ENCODE results near the gene PRSS8.
A peak's percentile ranks its signal among the peaks of the same experiment; 100 is the strongest.
"Not testable (repeated sequence)": the region's sequence is repeated elsewhere in the genome, so short reads cannot be mapped to it uniquely, and the experiment has no call there.

PRSS8 gene

DNA sequence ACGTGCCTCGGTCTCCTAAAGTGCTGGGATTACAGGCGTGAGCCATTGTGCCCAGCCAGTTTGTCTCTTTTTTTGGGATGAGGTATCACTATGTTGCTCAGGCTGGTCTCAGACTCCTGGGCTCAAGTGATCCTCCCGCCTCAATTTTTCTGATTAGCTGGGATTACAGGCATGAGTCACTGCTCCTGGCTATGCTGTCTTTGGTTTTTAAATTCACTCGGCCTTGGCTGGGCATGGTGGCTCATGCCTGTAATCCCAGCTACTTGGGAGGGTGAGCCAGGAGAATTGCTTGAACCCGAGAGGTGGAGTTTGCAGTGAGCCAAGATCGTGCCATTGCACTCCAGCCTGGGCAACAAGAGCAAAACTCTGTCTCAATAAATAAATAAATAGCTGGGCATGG is 8.9 kb upstream of the PRSS8 start:
- DNase-seq (ENCODE audit: low read depth in 2 of 2), result not testable (repeated sequence)

DNA sequence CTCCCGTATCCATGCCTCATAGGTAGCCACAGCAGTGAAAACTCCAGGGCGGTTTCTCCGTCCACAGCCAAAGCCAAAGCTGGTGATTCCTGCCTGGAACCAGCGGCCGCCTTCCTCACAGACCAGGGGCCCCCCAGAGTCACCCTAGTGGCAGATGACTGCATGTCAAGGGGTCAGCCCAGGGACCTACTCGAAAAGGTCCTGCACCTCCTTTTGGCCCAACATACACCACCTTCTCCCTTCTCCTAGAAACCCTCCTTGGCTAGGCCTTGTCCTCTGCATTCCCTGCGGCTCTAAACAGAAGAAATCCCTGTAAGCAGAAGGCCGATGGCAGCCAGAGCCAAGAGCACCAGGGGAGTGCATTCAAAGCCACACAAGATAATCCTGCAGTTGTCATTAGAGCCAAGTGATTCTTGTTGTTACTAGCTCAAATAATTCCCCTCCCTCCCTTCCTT is 8.2 kb upstream of the PRSS8 start:
- no peak for DNase-seq (ENCODE audit: low read depth in 2 of 2)

DNA sequence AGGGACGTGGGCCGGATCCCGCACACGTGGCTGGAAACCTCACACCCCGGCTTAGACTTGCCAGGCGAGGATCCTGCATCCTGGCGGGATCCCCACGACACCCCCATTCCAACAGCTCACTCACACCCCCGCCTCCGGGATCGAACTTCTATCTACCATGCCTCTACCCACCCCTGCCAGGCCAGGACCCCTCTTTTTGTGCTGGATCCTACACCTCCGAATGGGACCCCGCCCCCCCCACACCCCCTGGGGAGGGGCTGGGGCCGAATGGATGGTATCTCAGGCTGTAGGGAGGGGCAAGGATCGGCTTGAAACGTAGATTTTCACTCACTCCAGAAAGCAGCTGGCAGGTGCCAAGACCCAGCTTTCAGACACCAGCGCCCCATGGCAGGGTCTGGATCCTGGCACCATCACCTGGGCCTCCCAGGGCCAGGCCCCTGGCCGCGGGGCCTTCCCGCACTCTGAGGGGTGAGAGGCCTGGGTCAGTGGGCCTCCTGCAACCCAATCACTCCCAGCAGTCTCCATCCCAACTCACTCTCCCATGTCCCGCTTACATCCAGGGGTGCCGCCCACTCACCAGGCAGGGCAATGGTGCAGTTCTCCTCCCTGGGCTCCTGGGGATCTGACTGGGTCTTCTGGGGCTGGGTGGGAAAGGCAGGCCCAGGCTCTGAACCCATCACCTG is 7.6 kb upstream of the PRSS8 start:
- DNase-seq (ENCODE audit: low read depth in 2 of 2), result no peak

DNA sequence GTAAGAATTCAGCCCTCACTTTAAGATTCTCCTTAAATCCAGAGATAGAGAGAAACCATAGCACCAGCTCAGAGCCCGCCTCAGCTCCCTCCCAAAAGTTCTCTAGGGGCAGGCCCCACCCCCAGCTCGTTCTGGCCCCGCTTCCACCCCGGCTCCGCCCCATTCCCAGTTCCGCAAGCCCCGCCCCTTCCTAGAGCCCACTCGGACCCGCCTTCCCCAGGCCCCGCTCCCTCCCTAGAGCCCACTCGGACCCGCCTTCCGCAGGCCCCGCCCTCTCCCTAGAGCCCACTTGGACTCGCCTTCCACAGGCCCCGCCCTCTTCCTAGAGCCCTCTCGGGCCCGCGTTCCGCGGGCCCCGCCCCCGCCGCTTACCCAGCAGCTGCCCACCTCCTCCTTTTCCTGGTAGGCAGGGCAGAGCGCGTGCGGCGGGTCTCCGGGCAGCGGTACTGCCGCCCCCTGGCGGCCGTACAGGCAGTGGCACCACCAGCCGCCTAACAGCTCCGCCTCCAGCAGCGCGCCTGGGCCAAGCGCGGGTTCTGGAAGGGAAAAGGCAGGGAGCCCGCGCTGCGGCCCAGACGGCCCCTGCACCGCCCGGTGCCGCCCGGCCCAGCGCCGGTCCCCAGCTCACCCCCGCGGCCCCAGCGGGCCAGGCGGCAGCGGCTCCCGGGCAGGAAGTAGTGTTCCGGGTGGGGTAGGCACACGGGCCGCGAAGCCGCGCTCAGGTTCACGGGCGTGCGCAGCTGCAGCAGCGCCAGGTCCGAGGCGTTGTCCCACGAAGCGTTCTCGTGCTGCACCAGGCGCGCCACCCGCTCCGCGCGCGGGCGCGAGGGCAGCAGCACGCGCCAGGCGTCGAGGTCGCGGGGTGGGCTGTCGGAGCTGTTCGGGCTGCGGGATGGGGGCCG is 6.8 kb upstream of the PRSS8 start:
- DNase-seq (ENCODE audit: low read depth in 2 of 2), result peak; percentile 98

GRCh38 chr16:31141489-31142108 is 6.1 kb upstream of the PRSS8 start:
- no peak for DNase-seq (ENCODE audit: low read depth in 2 of 2)

GRCh38 chr16:31141071-31141469 is 5.5 kb upstream of the PRSS8 start:
- DNase-seq (ENCODE audit: low read depth in 2 of 2), result not testable (repeated sequence)

DNA sequence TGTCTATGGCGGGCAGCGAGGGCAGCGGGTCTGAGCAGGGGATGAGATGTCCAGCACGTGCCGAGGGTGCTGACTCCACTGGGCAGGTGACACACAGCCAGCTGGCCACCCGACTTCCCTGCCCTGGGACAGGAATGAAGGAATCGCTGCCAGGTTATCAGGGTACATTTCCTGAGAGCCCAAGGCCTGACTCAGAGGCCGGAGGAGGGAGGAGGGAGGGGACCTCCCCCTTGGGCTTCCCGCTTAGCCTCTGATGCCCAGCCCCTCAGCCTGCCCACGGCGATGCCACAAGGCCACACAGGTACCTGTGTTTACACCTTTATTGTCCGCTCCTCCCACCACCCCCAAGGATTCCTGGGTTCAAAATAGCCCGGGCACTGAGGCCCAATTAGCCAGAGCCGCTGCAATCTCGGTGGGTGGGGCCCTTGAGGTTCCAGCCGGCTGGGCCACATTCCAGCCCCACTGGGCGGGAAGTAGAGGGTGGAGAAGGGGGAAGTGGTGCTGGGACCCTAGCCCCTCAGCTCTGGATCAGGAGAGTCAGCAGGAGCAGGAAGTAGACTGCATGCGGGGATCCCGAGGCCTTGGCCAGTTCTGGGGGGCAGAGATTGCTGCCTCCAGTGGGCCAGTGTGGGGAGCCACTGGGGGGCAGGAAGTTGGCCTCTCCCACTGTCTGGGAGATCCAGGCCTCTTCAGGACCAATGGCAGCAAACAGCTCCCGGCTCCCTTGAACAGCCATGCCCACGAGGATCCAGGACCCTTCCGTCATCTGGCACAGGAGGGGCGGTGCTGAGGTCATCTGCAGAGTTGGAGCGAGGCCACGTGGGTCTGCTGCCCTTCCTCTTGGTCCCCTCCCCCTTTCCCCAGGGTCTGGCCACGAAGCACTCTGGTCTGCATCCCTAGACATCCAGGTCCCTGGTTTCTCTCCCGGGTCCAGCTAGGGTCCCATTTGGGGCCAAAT is 3.4 kb upstream of the PRSS8 start:
- peak in 1 of 2 experiments; percentile 5 for DNase-seq (ENCODE audit: low read depth in 2 of 2)

DNA sequence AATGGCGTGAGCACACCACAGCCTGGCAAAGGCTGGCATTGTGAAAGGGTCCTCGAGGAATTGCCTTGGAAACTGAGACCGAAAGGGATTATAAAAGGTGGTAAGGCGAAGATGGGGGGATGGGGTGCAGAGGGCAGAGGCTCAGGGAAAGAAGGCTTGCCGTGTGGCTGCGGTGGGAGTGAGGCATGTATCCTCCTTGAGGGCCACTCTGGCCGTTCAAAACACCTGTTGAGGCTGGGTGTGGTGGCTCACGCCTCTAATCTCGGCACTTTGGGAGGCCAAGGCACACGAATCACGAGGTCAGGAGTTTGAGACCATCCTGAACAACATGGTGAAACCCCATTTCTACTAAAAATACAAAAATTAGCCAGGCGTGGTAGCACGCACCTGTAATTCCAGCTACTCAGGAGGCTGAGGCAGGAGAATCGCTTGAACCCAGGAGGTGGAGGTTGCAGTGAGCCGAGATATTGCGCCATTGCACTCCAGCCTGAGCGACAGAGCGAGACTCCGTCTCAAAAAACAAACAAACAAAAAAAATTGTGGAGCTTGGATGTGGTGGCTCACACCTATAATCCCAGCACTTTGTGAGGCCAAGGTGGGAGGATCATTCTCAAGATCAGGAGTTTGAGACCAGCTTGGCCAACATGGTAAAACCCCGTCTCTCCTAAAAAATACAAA is 1.4 kb upstream of the PRSS8 start:
- not testable (repeated sequence) for DNase-seq (ENCODE audit: low read depth in 2 of 2)

DNA sequence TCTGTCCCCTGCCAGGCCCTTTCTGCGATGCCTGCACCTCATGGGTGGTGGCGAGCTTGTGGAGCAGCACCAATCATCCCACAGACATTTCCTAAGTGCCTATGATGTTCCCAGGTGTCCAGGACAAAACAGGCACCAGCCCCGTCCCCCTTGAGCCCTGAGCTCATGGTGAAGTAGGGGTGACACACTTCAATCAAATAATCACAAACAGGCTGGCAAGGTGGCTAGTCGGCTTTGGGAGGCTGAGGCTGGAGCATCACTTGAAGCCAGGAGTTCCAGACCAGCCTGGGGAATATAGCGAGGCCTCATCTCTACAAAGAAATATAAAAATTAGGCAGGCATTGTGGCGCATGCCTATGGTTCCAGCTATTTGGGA is 748 bp upstream of the PRSS8 start:
- no peak for DNase-seq (ENCODE audit: low read depth in 2 of 2)

DNA sequence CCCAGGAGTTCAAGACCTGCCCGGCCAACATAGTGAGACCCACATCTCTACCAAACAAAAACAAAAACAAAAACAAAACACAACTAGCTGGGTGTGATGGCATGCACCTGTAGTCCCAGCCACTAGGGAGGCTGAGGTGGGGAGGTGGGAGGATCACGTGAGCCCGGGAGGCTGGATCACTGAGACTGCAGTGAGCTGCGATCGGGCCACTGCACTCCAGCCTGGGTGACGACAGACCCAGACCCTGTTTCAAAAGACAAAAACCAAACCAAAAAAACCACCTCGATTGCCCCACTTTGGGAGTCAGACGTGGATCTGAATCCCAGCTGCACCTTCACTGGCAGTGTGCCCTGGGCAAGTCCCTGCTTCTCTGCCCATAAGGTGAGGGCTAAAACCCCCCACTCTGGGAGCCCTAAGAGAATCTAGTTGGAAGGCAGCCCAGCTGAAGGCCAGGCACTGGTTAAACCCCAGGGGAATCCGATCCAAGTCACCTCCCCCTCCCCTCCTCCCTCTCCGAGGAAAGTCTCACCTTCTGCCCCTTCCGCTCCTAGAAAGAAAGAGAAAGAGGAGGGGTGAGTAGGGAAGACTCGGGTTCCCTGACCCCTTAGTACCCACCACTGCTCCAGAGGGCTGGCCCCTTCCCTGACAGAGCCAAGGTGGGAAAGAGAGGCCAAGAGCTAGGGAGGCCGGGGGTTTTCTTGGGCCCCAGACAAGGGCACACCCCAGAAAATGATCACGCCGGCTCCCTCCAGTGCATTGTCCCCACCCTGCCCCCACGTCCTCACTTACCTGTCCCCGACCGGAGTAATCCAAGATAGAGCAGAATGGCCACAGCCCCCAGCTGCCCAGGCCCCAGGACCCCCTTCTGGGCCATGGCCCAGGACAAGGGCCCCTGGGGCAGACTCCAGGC is 647 bp downstream of the PRSS8 start:
- no peak for DNase-seq (ENCODE audit: low read depth in 2 of 2)

- no peak for DNase-seq (ENCODE audit: low read depth in 2 of 2)
Observed at GRCh38 chr16:31134091-31134571, 1.4 kb downstream of the PRSS8 start.

- DNase-seq (ENCODE audit: low read depth in 2 of 2), result no peak
Observed at GRCh38 chr16:31133046-31133501, 2.5 kb downstream of the PRSS8 start.

- no peak for DNase-seq (ENCODE audit: low read depth in 2 of 2)
Observed at GRCh38 chr16:31132303-31132979, 3.1 kb downstream of the PRSS8 start.

GRCh38 chr16:31131841-31132271 is 3.7 kb downstream of the PRSS8 start:
- no peak for DNase-seq (ENCODE audit: low read depth in 2 of 2)

DNA sequence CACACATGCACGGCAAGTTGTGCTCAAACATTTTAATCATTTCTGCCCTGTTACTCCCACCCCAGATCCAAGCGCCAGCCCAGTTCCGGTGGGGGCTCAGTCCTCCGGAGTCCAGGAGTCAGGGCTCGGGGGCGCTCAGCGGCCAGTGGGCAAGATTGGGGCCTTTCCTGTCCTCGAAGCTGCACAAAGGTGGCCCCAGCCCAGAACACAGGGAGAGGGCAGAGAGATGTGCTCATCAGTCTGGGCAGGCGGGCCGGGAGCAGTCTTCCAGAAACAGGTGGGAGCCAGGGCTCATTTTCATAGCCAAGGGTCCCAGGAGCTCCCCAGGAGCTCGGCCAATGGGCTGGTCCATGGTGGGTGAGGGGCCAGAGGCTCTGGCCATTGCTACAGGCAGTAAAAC is 4.1 kb downstream of the PRSS8 start:
- no peak for DNase-seq (ENCODE audit: low read depth in 2 of 2)

DNA sequence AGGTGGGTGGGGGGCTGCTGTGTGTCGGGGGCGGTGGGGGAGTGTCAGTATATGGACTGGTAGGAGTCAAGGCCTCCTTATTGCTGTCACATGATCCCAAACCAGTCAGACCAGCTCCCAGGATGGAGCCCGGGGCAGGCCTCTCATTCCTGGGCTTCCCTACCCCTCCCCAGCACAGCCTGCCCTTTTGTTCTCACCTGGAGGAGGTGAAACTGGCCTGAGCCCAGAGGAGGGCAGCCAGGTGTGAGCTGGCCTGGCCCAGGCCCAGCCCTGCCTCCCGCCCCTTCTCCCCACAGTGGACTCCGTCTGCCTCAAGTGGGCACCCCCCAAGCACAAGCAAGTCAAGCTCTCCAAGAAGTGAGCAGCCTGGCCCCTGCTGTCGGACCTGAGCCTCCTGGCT is 4.6 kb downstream of the PRSS8 start:
- no peak for DNase-seq (ENCODE audit: low read depth in 2 of 2)

DNA sequence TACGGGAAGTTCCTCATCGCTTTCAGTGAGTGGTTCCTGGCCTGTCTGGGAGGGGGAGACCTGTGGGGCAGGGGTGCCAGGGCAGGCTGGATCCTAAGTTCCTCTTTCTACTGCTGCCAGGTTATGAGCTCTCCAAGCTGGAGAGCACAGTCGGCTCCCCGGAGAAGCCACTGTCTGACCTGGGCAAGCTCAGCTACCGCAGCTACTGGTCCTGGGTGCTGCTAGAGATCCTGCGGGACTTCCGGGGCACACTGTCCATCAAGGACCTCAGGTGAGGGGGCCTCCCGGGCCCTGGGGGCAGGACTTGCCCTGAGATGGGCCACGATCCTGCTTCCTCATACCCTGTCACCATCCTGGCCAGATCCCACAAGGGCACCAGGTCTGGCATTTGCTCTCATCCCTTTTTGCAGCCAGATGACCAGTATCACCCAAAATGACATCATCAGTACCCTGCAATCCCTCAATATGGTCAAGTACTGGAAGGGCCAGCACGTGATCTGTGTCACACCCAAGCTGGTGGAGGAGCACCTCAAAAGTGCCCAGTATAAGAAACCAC is 5.1 kb downstream of the PRSS8 start:
- DNase-seq (ENCODE audit: low read depth in 2 of 2), result no peak

DNA sequence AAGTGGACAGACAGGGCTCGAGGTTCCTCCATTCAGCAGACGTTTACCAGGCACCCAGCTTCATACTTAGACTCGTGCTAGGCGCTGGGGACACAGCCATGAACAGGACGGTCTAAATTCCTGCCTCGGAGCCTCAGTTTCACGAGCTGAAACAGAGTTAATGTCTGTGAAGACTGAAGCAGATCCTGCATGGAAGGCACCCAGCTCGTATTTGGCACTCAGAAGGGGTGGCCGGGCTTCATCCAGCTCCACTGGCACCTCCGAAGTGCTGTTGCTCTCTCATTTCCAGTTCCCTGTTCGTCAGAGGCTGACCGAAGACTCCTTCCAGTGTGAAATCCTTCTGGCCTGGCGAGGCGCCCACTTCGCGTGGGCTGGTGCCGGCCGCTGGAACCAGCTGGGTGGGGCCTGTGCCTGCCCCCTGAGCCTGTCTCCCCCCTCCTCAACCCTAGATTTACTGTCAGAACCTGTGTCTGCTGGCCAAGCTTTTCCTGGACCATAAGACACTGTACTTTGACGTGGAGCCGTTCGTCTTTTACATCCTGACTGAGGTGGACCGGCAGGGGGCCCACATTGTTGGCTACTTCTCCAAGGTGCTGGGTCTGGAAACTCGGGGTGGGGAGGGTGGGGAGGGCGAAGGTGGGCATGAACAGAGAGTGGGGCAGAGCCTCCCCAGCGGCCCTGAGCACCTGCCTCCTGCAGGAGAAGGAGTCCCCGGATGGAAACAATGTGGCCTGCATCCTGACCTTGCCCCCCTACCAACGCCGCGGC is 5.8 kb downstream of the PRSS8 start:
- no peak for DNase-seq (ENCODE audit: low read depth in 2 of 2)

Measured in fibroblast of skin of left quadriceps (primary cell).